Neural cell (in vitro differentiated cells): ENCODE data around the gene TMCO4. TPM values are rescaled to one million over a fixed set of nuclear protein-coding genes. Genes with fewer than 3 reads are reported as not detected.

Experiments used
- H2AFZ ChIP-seq: fragments of 200-600, 300-800 bp; sonication (generic), shearing (Covaris generic); 2 replicates; pipeline ENCODE4 v1.6.0; 2014; ENCODE audit warnings: low read depth, mild to moderate bottlenecking, antibody characterized with exemption, low read length, moderate library complexity
- H3F3A ChIP-seq: fragments of 200-600 bp; shearing (Covaris generic); 2 replicates; pipeline ENCODE4 v1.6.1; 2016; ENCODE audit warnings: mild to moderate bottlenecking, moderate library complexity, mixed read lengths, antibody characterized with exemption, low read length; ENCODE audit not compliant: insufficient read depth, poor library complexity, severe bottlenecking
- H3K27ac ChIP-seq: fragments of 200-600, 300-800 bp; sonication (generic), shearing (Covaris generic); 2 replicates; pipeline ENCODE4 v1.5.1; 2014; ENCODE audit warnings: mild to moderate bottlenecking, low read length, moderate library complexity
- H3K27me3 ChIP-seq: fragments of 300-800, 200-600 bp; sonication (generic), shearing (Covaris generic); 2 replicates; pipeline ENCODE4 v1.6.0; 2014; ENCODE audit warnings: mild to moderate bottlenecking, low read depth, low read length, moderate library complexity; ENCODE audit not compliant: insufficient read depth
- H3K36me3 ChIP-seq: fragments of 300-800, 200-600 bp; sonication (generic), shearing (Covaris generic); 2 replicates; pipeline ENCODE4 v1.5.1; 2014; ENCODE audit warnings: mild to moderate bottlenecking, antibody characterized with exemption, low read length, moderate library complexity; ENCODE audit not compliant: insufficient read depth
- H3K4me2 ChIP-seq: fragments of 300-800, 200-600 bp; sonication (generic), shearing (Covaris generic); 2 replicates; pipeline ENCODE4 v1.6.0; 2014; ENCODE audit warnings: mild to moderate bottlenecking, low read length
- H3K4me3 ChIP-seq: fragments of 300-800, 200-600 bp; sonication (generic), shearing (Covaris generic); 2 replicates; pipeline ENCODE4 v1.5.1; 2014; ENCODE audit warnings: mild to moderate bottlenecking, low read length, moderate library complexity
- H3K79me2 ChIP-seq: fragments of 200-600 bp; shearing (Covaris generic); replicated peaks from 2 replicates; pipeline ENCODE4 v1.6.0; 2014; ENCODE audit warnings: mild to moderate bottlenecking, low read length, moderate library complexity; ENCODE audit not compliant: insufficient read depth
- H3K9ac ChIP-seq: fragments of 300-800, 200-600 bp; sonication (generic), shearing (Covaris generic); 2 replicates; pipeline ENCODE4 v1.6.1; 2016; ENCODE audit warnings: mild to moderate bottlenecking, low read length, mixed read lengths
- H3K9me2 ChIP-seq: fragments of 200-600 bp; shearing (Covaris generic); 2 replicates; pipeline ENCODE4 v1.6.1; 2016; ENCODE audit warnings: mild to moderate bottlenecking, low read length, mixed read lengths; ENCODE audit not compliant: insufficient read depth
- H3K9me3 ChIP-seq: fragments of 200-600, 300-800 bp; sonication (generic), shearing (Covaris generic); 2 replicates; pipeline ENCODE4 v1.6.1; 2016; ENCODE audit warnings: mild to moderate bottlenecking, mixed run types, low read length, moderate library complexity, mixed read lengths
- H4K20me1 ChIP-seq: fragments of 200-600 bp; shearing (Covaris generic); 2 replicates; pipeline ENCODE4 v1.6.1; 2016; ENCODE audit warnings: mild to moderate bottlenecking, mixed run types; ENCODE audit not compliant: insufficient read depth
- CTCF ChIP-seq: fragments of 450-650 bp; IDR thresholded peaks from 2 replicates; pipeline ENCODE4 v1.5.1; 2014; ENCODE audit warnings: antibody characterized with exemption, mild to moderate bottlenecking, moderate library complexity; ENCODE audit not compliant: poor library complexity, severe bottlenecking
- EP300 ChIP-seq: fragments of 450-650 bp; conservative IDR thresholded peaks from 2 replicates; pipeline ENCODE4 v1.6.1; 2014; ENCODE audit warnings: antibody characterized with exemption, mild to moderate bottlenecking, moderate library complexity; ENCODE audit not compliant: poor library complexity, severe bottlenecking
- EZH2 ChIP-seq: fragments of 200-600, 300-800 bp; shearing (Covaris generic), sonication (generic); IDR thresholded peaks from 2 replicates; pipeline ENCODE4 v1.6.1; 2014; ENCODE audit warnings: antibody characterized with exemption, low read length, borderline replicate concordance, mild to moderate bottlenecking; ENCODE audit not compliant: insufficient read depth, poor library complexity, severe bottlenecking
- MXI1 ChIP-seq: fragments of 450-650 bp; conservative IDR thresholded peaks from 2 replicates; pipeline ENCODE4 v1.6.1; 2014; ENCODE audit warnings: antibody characterized with exemption, mild to moderate bottlenecking; ENCODE audit not compliant: poor library complexity, severe bottlenecking
- POLR2AphosphoS5 ChIP-seq: IDR thresholded peaks from 2 replicates; pipeline ENCODE4 v1.6.1; 2012
- RAD21 ChIP-seq: fragments of 450-650 bp; conservative IDR thresholded peaks from 2 replicates; pipeline ENCODE4 v1.6.1; 2014; ENCODE audit warnings: antibody characterized with exemption, mild to moderate bottlenecking, moderate library complexity
- REST ChIP-seq: IDR thresholded peaks from 2 replicates; pipeline ENCODE4 v1.6.1; 2012; ENCODE audit warnings: borderline replicate concordance
- SMC3 ChIP-seq: fragments of 450-650 bp; conservative IDR thresholded peaks from 2 replicates; pipeline ENCODE4 v1.6.1; 2014; ENCODE audit warnings: antibody characterized with exemption, mild to moderate bottlenecking, moderate library complexity; ENCODE audit not compliant: poor library complexity
- TAF1 ChIP-seq: IDR thresholded peaks from 2 replicates; pipeline ENCODE4 v1.6.1; 2012; ENCODE audit warnings: low read depth
- polyA plus RNA-seq: library from polyadenylated mRNA; depleted of rRNA; stranded (reverse); fragments of >200 nt; gene quantifications from 2 replicates; pipeline ENCODE4 v1.2.3, GENCODE V29; 2014

Gene TMCO4
- polyA plus RNA-seq, 1 donor from 2014 or later = not detected

GRCh38 chr1:19672237-19672636, 127.5 kb downstream of the TMCO4 start:
- Histone ChIP-seq H4K20me1 (no peaks in the 10 kb centered on the region), H2AFZ (no peak overlapping the region), H3K4me2 (no peak overlapping the region), H3F3A (no peaks in the 10 kb centered on the region), H3K79me2 (no peaks in the 10 kb centered on the region), H3K36me3 (no peaks in the 10 kb centered on the region), H3K9me2 (no peaks in the 10 kb centered on the region), H3K27me3 (peaks cover 22% of the 10 kb centered on the region), H3K9me3 (no peaks in the 10 kb centered on the region), H3K9ac (no peak overlapping the region), H3K27ac (no peak overlapping the region), H3K4me3 (no peak overlapping the region)
- TF ChIP-seq CTCF (no peak), TAF1 (no peak), MXI1 (no peak), EP300 (no peak), RAD21 (no peak), POLR2AphosphoS5 (no peak), REST (no peak), EZH2 (no peak), SMC3 (no peak)

- Histone ChIP-seq H3K9me2 (no peaks in the 10 kb centered on the region), H3K4me3 (no peak overlapping the region), H3K9ac (no peak overlapping the region), H3K27ac (no peak overlapping the region), H3K4me2 (no peak overlapping the region), H2AFZ (no peak overlapping the region), H3K27me3 (peaks cover 29% of the 10 kb centered on the region), H3K9me3 (no peaks in the 10 kb centered on the region), H3K36me3 (no peaks in the 10 kb centered on the region), H3F3A (no peaks in the 10 kb centered on the region), H3K79me2 (no peaks in the 10 kb centered on the region), H4K20me1 (no peaks in the 10 kb centered on the region)
- TF ChIP-seq TAF1 (no peak), POLR2AphosphoS5 (peak; percentile 13)
These were observed 128.9 kb downstream of the TMCO4 start for GRCh38 chr1:19670787-19671186.

GRCh38 chr1:19668888-19669287, 130.8 kb downstream of the TMCO4 start:
- Histone ChIP-seq H2AFZ (no peak overlapping the region), H3K9me3 (no peaks in the 10 kb centered on the region), H3K4me2 (no peak overlapping the region), H3K79me2 (no peaks in the 10 kb centered on the region), H3K9ac (no peak overlapping the region), H3F3A (no peaks in the 10 kb centered on the region), H3K9me2 (no peaks in the 10 kb centered on the region), H3K27ac (no peak overlapping the region), H3K4me3 (no peak overlapping the region), H3K27me3 (peaks cover 42% of the 10 kb centered on the region), H4K20me1 (no peaks in the 10 kb centered on the region), H3K36me3 (no peaks in the 10 kb centered on the region)
- TF ChIP-seq EZH2 (no peak), TAF1 (no peak), CTCF (no peak), REST (no peak), SMC3 (no peak), RAD21 (no peak), EP300 (no peak), MXI1 (no peak), POLR2AphosphoS5 (no peak)
